ENCODE measurements around the gene FBXL14.
A peak's percentile ranks its signal among the peaks of the same experiment; 100 is the strongest.

The FBXL14 gene

GRCh38 chr12:1593174-1594005 lies 991 bp downstream of the FBXL14 start:
- no peaks in the 10 kb centered on the region for H3K36me3 ChIP-seq (ENCODE audit: insufficient read depth, low read length)
- H3K9ac ChIP-seq (ENCODE audit: low read depth, low read length), result peak overlapping the region; percentile 55; the same call in 1 of the 2 replicates
- H3K4me1 ChIP-seq (ENCODE audit: insufficient read depth, low read length), result peaks cover 23% of the 10 kb centered on the region
- no peaks in the 10 kb centered on the region for H3K9me3 ChIP-seq (ENCODE audit: control insufficient read depth, insufficient read depth, low read length)

GRCh38 chr12:1592444-1593173 lies 1.8 kb downstream of the FBXL14 start:
- Histone ChIP-seq H3K4me1 (ENCODE audit: insufficient read depth, low read length) (peaks cover 30% of the 10 kb centered on the region), H3K9me3 (ENCODE audit: control insufficient read depth, insufficient read depth, low read length) (no peaks in the 10 kb centered on the region), H3K9ac (ENCODE audit: low read depth, low read length) (peak overlapping the region; percentile 55), H3K36me3 (ENCODE audit: insufficient read depth, low read length) (no peaks in the 10 kb centered on the region)

GRCh38 chr12:1591543-1591942 lies 2.8 kb downstream of the FBXL14 start:
- no peaks in the 10 kb centered on the region for H3K36me3 ChIP-seq (ENCODE audit: insufficient read depth, low read length)
- H3K9ac ChIP-seq (ENCODE audit: low read depth, low read length), result no peak overlapping the region
- no peaks in the 10 kb centered on the region for H3K9me3 ChIP-seq (ENCODE audit: control insufficient read depth, insufficient read depth, low read length)
- peaks cover 35% of the 10 kb centered on the region for H3K4me1 ChIP-seq (ENCODE audit: insufficient read depth, low read length)

- Histone ChIP-seq H3K36me3 (ENCODE audit: insufficient read depth, low read length) (no peaks in the 10 kb centered on the region), H3K9me3 (ENCODE audit: control insufficient read depth, insufficient read depth, low read length) (no peaks in the 10 kb centered on the region), H3K4me1 (ENCODE audit: insufficient read depth, low read length) (peaks cover 35% of the 10 kb centered on the region), H3K9ac (ENCODE audit: low read depth, low read length) (peak overlapping the region; percentile 44; the same call in 1 of the 2 replicates)
These were observed 3.3 kb downstream of the FBXL14 start for GRCh38 chr12:1591034-1591433.

GRCh38 chr12:1590221-1590979 lies 4.0 kb downstream of the FBXL14 start:
- Histone ChIP-seq H3K36me3 (ENCODE audit: insufficient read depth, low read length) (no peaks in the 10 kb centered on the region), H3K9me3 (ENCODE audit: control insufficient read depth, insufficient read depth, low read length) (no peaks in the 10 kb centered on the region), H3K4me1 (ENCODE audit: insufficient read depth, low read length) (peaks cover 35% of the 10 kb centered on the region), H3K9ac (ENCODE audit: low read depth, low read length) (peak overlapping the region; percentile 44; the same call in 1 of the 2 replicates)

- Histone ChIP-seq H3K9me3 (ENCODE audit: control insufficient read depth, insufficient read depth, low read length) (no peaks in the 10 kb centered on the region), H3K9ac (ENCODE audit: low read depth, low read length) (no peak overlapping the region), H3K36me3 (ENCODE audit: insufficient read depth, low read length) (no peaks in the 10 kb centered on the region), H3K4me1 (ENCODE audit: insufficient read depth, low read length) (peaks cover 35% of the 10 kb centered on the region)
These were observed 5.8 kb downstream of the FBXL14 start for GRCh38 chr12:1588575-1588947.

- no peaks in the 10 kb centered on the region for H3K36me3 ChIP-seq (ENCODE audit: insufficient read depth, low read length)
- H3K9ac ChIP-seq (ENCODE audit: low read depth, low read length), result no peak overlapping the region
- H3K4me1 ChIP-seq (ENCODE audit: insufficient read depth, low read length), result peaks cover 35% of the 10 kb centered on the region
- no peaks in the 10 kb centered on the region for H3K9me3 ChIP-seq (ENCODE audit: control insufficient read depth, insufficient read depth, low read length)
These were observed 6.3 kb downstream of the FBXL14 start for GRCh38 chr12:1587927-1588574.

GRCh38 chr12:1584326-1584725 lies 10.1 kb downstream of the FBXL14 start:
- Histone ChIP-seq H3K9ac (ENCODE audit: low read depth, low read length) (no peak overlapping the region), H3K36me3 (ENCODE audit: insufficient read depth, low read length) (no peaks in the 10 kb centered on the region), H3K4me1 (ENCODE audit: insufficient read depth, low read length) (peaks cover 17% of the 10 kb centered on the region), H3K9me3 (ENCODE audit: control insufficient read depth, insufficient read depth, low read length) (no peaks in the 10 kb centered on the region)

GRCh38 chr12:1583421-1584078 lies 10.8 kb downstream of the FBXL14 start:
- Histone ChIP-seq H3K9ac (ENCODE audit: low read depth, low read length) (no peak overlapping the region), H3K9me3 (ENCODE audit: control insufficient read depth, insufficient read depth, low read length) (no peaks in the 10 kb centered on the region), H3K4me1 (ENCODE audit: insufficient read depth, low read length) (peaks cover 13% of the 10 kb centered on the region), H3K36me3 (ENCODE audit: insufficient read depth, low read length) (no peaks in the 10 kb centered on the region)

- Histone ChIP-seq H3K9me3 (ENCODE audit: control insufficient read depth, insufficient read depth, low read length) (no peaks in the 10 kb centered on the region), H3K9ac (ENCODE audit: low read depth, low read length) (no peak overlapping the region), H3K4me1 (ENCODE audit: insufficient read depth, low read length) (0 out of 2 replicates have a peak, but pooled peaks cover 6% of the 10 kb centered on the region), H3K36me3 (ENCODE audit: insufficient read depth, low read length) (no peaks in the 10 kb centered on the region)
These were observed 11.7 kb downstream of the FBXL14 start for GRCh38 chr12:1582709-1583050.

GRCh38 chr12:1581973-1582708 lies 12.2 kb downstream of the FBXL14 start:
- H3K4me1 ChIP-seq (ENCODE audit: insufficient read depth, low read length), result 0 out of 2 replicates have a peak, but pooled peaks cover under 1% of the 10 kb centered on the region
- H3K9ac ChIP-seq (ENCODE audit: low read depth, low read length), result no peak overlapping the region
- no peaks in the 10 kb centered on the region for H3K9me3 ChIP-seq (ENCODE audit: control insufficient read depth, insufficient read depth, low read length)
- no peaks in the 10 kb centered on the region for H3K36me3 ChIP-seq (ENCODE audit: insufficient read depth, low read length)

GRCh38 chr12:1580526-1580925 lies 13.9 kb downstream of the FBXL14 start:
- H3K4me1 ChIP-seq (ENCODE audit: insufficient read depth, low read length), result no peaks in the 10 kb centered on the region
- H3K9me3 ChIP-seq (ENCODE audit: control insufficient read depth, insufficient read depth, low read length), result no peaks in the 10 kb centered on the region
- no peak overlapping the region for H3K9ac ChIP-seq (ENCODE audit: low read depth, low read length)
- H3K36me3 ChIP-seq (ENCODE audit: insufficient read depth, low read length), result no peaks in the 10 kb centered on the region
